Measurements from ENCODE around the gene CYB5D1.

CYB5D1 gene

DNA sequence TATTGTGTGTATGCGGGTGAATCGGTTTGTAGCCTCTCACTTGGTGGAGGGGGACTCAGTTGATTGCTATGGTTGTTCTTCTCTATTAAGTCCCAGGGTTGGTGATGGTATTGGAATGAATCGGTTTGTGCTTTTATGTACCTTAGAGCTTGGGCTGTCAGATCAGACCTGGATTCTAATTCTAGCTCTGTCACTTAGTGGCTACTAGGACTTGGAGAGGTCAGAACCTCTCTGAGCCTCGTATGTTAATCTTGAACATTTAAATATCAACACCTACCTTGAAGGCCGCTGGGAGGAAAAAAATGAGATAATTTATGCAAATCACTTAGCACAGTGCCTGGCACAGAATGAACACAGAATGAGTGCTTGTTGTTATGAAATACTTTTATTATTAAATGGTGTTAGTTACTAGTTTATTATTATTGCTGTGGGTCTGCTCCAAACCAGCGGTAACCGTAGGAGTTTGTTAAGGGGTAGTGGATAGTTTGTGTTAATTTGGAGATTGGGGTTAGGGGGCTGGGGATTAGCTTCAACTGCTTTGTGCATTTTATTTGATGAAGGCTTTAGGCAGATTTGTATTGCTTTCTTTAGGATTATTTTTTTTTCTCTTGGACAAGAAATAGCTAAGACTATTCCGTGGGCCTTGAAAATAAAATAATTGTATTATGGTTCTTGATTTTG is 20.3 kb upstream of the CYB5D1 start:
- FAIRE-seq, result peak; percentile 38
- DNase-seq (ENCODE audit: insufficient read length, low spot score), result no peak
- peak; percentile 66; the same call in 1 of the 2 replicates for TF ChIP-seq POU2F2 (IDR thresholded peaks at IDR 0.05; ENCODE audit: low read depth, low read length)
- TF ChIP-seq POLR2AphosphoS5 (IDR thresholded peaks at IDR 0.05; ENCODE audit: low read depth, low read length), result no peak

DNA sequence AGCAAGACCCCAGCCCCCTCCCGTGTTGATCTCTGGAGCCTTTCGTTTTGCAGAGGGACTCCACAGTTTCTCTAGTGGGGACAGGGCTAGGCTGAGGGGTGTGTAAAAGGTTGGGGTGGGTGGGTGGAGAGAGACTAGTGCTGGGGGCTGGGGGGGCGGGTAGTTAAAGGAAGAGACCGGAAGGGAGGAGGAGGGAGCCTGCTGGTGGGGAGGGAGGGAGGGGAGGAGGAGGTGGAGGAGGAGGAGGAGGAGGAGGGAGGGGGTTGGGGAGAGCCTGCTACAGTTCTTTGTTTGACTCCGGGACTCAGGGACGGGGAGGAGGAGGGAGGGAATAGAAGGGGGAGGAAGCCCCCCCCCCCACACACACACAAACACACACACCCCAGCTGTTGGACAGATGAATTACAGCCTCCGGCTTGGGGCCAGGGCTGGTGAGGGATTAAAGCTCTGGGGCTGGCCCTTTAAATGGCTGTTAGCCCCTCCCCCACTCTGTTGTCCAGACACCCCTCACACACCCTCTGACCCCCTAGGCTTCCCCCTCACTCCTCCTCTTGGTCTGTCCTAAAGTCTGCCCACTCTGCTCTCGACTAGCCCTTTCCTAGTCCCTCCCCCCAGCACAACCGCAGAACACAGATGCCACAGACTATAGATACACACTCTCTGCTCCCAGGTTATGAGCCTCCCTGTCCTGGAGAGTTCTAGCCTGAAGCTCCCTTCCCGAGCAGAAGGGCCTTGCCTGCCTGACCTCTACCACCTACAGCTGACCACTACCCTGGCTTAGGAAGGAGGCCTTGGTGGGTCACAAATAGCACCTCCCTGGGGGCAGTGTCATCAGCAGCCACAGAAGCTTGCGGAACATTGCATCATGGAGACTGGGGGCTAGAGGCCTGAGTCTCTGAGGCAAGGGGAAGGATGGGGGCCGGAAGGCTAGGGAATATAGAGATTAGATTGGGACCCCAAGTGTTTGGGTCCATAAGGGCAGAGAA is 19.4 kb upstream of the CYB5D1 start:
- DNase-seq (ENCODE audit: insufficient read length, low spot score), result no peak
- FAIRE-seq, result no peak
- TF ChIP-seq SPI1 (IDR thresholded peaks at IDR 0.05; ENCODE audit: low read depth, low read length), result no peak
- TF ChIP-seq PAX5 (IDR thresholded peaks at IDR 0.05; ENCODE audit: insufficient read depth, low read length, severe bottlenecking), result no peak
- no peak for TF ChIP-seq TAF1 (IDR thresholded peaks at IDR 0.05; ENCODE audit: low read depth, low read length)
- no peak for TF ChIP-seq POU2F2 (IDR thresholded peaks at IDR 0.05; ENCODE audit: low read depth, low read length)
- no peak for TF ChIP-seq POLR2A (IDR thresholded peaks at IDR 0.05; ENCODE audit: low read depth, low read length)
- no peak for TF ChIP-seq POLR2AphosphoS5 (IDR thresholded peaks at IDR 0.05; ENCODE audit: low read depth, low read length)

DNA sequence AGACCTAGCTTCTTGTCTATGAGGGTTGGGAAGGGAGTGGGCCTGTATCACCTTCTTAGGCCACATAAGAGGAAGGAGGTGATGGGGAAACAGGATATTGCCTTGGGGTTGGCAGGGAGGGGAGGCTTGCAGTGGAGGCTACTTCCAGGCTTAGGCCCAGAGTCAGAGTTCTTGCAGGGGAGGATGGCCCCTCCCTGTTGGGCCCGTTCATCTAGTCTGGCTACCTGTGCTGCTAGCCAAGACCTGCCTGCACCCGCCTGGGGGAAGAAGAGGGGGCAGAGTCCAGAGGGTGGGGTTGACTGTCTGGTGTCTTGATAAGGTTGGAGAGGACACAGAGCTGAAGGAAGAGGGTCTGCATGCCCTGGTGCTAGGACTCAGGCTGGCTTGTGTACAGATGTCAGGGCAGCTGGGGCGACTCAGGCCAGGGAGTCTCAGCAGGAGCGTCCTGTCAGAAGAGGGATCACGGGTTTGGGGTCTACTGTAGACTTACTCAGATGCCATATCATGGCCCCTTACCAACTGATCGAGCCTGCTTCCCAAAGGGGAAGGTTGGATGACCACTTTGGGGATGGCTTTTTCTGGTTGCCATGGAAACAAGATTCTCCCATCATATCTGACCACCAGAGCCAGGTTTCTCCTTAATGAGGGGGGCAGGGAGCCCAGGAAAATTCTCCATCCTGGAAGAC is 18.5 kb upstream of the CYB5D1 start:
- TF ChIP-seq SPI1 (IDR thresholded peaks at IDR 0.05; ENCODE audit: low read depth, low read length) (no peak), TAF1 (IDR thresholded peaks at IDR 0.05; ENCODE audit: low read depth, low read length) (no peak), POU2F2 (IDR thresholded peaks at IDR 0.05; ENCODE audit: low read depth, low read length) (no peak), POLR2AphosphoS5 (IDR thresholded peaks at IDR 0.05; ENCODE audit: low read depth, low read length) (no peak), PAX5 (IDR thresholded peaks at IDR 0.05; ENCODE audit: insufficient read depth, low read length, severe bottlenecking) (no peak), POLR2A (IDR thresholded peaks at IDR 0.05; ENCODE audit: low read depth, low read length) (no peak)
- FAIRE-seq (no peak), DNase-seq (ENCODE audit: insufficient read length, low spot score) (no peak)

DNA sequence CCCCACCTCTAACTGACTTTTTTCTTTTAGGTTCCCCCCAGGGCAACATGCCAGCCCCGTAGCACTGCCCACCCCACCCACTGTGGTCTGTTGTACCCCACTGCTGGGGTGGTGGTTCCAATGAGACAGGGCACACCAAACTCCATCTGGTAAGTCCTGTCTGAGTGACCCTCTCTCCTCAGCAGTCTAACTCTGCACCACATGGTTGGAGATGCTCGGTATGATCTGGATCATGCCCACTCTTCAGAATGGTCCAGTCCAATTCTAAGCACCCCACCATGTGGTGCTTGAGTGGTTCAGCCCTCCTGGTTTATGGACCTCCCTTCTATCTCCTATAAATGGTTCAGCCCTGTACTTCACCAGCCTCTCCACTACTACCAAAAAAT is 17.9 kb upstream of the CYB5D1 start:
- DNase-seq (ENCODE audit: insufficient read length, low spot score) (no peak), FAIRE-seq (no peak)
- TF ChIP-seq SPI1 (IDR thresholded peaks at IDR 0.05; ENCODE audit: low read depth, low read length) (no peak), POLR2AphosphoS5 (IDR thresholded peaks at IDR 0.05; ENCODE audit: low read depth, low read length) (no peak), POLR2A (IDR thresholded peaks at IDR 0.05; ENCODE audit: low read depth, low read length) (no peak), PAX5 (IDR thresholded peaks at IDR 0.05; ENCODE audit: insufficient read depth, low read length, severe bottlenecking) (no peak), TAF1 (IDR thresholded peaks at IDR 0.05; ENCODE audit: low read depth, low read length) (no peak), POU2F2 (IDR thresholded peaks at IDR 0.05; ENCODE audit: low read depth, low read length) (no peak)

DNA sequence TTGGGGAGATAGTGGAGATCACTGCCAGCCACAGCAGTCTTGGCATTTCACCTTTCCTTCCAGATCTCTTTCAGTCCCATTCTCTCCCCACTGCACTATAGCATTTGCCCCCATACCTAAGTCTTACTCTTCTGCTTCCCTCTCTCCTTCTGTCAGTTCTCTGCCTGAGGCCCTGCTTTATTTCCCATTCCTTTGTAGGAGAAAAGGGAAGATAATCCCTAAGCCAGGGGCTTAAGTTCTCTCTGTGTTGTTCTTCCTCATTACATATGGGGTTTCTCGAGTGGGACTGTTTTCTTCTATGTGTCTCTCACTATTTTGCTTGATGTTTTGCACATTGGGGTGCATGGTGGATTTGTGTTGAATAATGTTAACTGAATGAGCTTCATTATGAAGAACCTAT is 17.4 kb upstream of the CYB5D1 start:
- no peak for FAIRE-seq
- DNase-seq (ENCODE audit: insufficient read length, low spot score), result no peak
- no peak for TF ChIP-seq POLR2A (IDR thresholded peaks at IDR 0.05; ENCODE audit: low read depth, low read length)
- no peak for TF ChIP-seq TAF1 (IDR thresholded peaks at IDR 0.05; ENCODE audit: low read depth, low read length)

DNA sequence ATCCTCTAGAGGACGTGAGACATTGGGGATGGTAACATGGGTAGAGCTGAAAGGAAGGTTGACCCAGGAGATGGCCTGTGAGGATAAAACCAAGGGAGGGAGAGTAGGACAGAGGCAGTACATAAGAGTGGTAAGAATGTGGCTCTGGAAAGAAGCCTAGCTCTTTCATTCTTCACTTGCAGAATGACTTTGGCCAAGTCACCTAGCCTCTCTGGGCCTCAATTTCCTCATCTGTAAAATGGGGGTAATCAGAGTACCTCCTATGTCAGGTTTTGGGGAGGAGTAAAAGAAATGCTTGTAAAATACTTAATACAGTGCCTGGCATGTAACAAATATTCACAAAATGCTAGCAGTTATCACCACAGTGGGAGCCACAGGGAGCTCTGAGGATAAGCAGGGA is 16.9 kb upstream of the CYB5D1 start:
- FAIRE-seq (no peak), DNase-seq (ENCODE audit: insufficient read length, low spot score) (no peak)
- TF ChIP-seq POLR2AphosphoS5 (IDR thresholded peaks at IDR 0.05; ENCODE audit: low read depth, low read length) (no peak), POU2F2 (IDR thresholded peaks at IDR 0.05; ENCODE audit: low read depth, low read length) (no peak), POLR2A (IDR thresholded peaks at IDR 0.05; ENCODE audit: low read depth, low read length) (no peak), SPI1 (IDR thresholded peaks at IDR 0.05; ENCODE audit: low read depth, low read length) (no peak), PAX5 (IDR thresholded peaks at IDR 0.05; ENCODE audit: insufficient read depth, low read length, severe bottlenecking) (no peak), TAF1 (IDR thresholded peaks at IDR 0.05; ENCODE audit: low read depth, low read length) (no peak)

DNA sequence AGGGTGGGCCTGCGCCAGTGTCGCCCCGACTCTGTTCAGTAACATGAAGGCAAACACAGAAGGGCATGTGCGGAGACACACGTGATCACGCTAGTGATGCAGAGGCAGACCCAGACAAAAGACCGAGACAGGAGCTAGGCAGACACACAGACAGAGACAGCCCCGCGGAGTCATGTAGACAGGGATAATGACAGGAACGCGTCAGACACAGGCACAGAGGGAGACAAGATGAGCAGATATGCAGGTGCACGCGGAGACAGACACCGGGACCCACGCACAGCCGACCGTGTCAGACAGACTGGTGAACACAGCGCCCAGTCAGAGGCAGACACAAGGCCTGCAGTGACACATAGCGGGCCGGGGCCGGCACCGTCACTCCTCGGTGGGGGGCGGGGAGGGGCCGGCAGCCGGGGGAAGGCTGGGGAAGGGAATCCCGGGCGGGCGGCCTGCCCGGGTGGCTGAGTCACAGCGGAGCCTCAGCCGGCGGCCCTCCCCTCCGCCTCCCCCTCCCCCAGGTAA is 16.3 kb upstream of the CYB5D1 start:
- TF ChIP-seq PAX5 (IDR thresholded peaks at IDR 0.05; ENCODE audit: insufficient read depth, low read length, severe bottlenecking), result no peak
- TF ChIP-seq POLR2AphosphoS5 (IDR thresholded peaks at IDR 0.05; ENCODE audit: low read depth, low read length), result 0 out of 2 replicates have a peak, but pooled peaks have one; percentile 55
- no peak for FAIRE-seq
- DNase-seq (ENCODE audit: insufficient read length, low spot score), result no peak

DNA sequence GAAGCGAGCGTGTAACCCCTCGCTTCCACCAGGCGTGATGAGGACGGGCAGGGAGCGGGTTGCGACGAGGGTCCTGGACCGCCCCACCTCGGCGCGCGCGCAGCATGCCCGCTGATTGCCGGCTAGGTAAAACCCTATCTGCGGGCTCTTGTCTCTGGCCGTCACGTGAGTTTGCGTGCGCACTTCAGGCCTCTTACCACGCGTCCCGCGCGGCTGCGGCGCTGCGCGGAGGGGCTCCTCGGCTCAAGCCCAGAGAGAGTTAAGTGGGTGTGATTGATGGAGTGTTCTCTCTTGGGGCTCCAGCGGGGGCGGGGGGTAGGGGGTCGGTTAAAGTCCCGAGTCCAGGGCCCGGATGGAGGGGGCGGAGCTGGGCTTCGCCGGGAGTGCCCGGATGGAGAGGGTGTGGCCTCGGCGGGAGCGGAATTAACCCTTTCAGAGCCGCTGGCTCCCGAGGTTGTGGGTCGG is 15.9 kb upstream of the CYB5D1 start:
- FAIRE-seq (no peak), DNase-seq (ENCODE audit: insufficient read length, low spot score) (peak; percentile 64)
- TF ChIP-seq POLR2AphosphoS5 (IDR thresholded peaks at IDR 0.05; ENCODE audit: low read depth, low read length) (peak; percentile 19; the same call in 1 of the 2 replicates), POU2F2 (IDR thresholded peaks at IDR 0.05; ENCODE audit: low read depth, low read length) (no peak)

DNA sequence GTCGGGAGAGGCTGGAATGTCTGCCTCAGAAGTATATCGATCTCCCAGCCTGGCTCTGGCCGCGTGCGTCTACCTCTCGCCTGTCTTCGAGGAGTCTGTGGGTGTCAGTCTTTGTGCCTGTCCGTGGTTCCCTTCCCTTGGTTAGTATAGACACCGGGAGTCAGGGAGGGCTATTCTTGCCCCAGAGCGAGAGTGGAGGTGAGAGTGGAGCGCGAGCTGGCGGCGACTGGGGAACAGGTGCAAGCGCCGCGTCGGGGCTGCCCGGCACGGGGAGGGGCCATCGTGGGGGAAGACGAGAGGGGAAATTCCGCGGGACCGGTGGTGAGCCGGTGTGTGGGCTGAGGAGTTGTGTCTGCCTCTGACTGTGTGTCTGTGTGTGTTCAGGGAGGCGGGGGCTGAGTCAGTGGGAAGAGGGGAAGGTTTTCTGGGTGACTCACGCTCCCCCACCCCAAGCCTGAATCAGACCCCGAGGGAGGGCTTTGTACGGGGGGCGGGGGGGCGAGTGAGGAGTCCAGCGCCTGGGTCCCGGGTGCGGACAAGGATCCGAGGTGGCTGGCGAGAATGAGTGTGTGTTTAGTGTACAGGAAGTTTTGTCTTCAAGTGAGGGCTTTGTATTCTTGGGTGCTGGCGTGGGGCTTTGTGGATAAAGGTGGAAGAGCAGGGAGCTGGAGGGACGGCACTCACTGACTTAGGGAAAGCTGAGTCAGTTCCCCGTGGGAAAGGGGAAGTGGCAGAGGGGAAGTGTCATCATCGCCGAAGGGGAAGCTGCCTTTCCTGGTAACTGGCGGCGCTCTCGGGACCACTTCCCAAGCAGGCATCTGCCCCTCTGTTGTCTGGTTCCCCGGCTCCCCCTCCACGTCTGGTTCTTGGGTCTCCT is 15.2 kb upstream of the CYB5D1 start:
- peak; percentile 58 for DNase-seq (ENCODE audit: insufficient read length, low spot score)
- peak; percentile 78 for TF ChIP-seq POLR2A (IDR thresholded peaks at IDR 0.05; ENCODE audit: low read depth, low read length)
- TF ChIP-seq PAX5 (IDR thresholded peaks at IDR 0.05; ENCODE audit: insufficient read depth, low read length, severe bottlenecking), result no peak
- peak; percentile 51 for TF ChIP-seq POLR2AphosphoS5 (IDR thresholded peaks at IDR 0.05; ENCODE audit: low read depth, low read length)
- peak; percentile 93 for TF ChIP-seq SPI1 (IDR thresholded peaks at IDR 0.05; ENCODE audit: low read depth, low read length)
- TF ChIP-seq TAF1 (IDR thresholded peaks at IDR 0.05; ENCODE audit: low read depth, low read length), result peak; percentile 88
- TF ChIP-seq POU2F2 (IDR thresholded peaks at IDR 0.05; ENCODE audit: low read depth, low read length), result peak; percentile 18; the same call in 1 of the 2 replicates
- peak; percentile 96 for FAIRE-seq

Data from GM12891 (cell line).